Heart left ventricle (tissue), 16 donors: ENCODE data around the gene IRAG1. TPM values are rescaled to one million over a fixed set of nuclear protein-coding genes. Genes with fewer than 3 reads are reported as not detected.

Experiments
- ATAC-seq, 4 donors: fragments of 200-7000 bp; cut with Tn5 transposase; one replicate each; pipeline ENCODE4 v1.9.1; 2020 to 2022; ENCODE audit warnings: moderate library complexity in 4 of 4, mild to moderate bottlenecking in 3 of 4, moderate number of reproducible peaks in 1 of 4
- DNase-seq, 5 donors: peaks; one replicate each; pipeline ENCODE4 v3.0.0-alpha.2; 2020
- H3K27ac ChIP-seq, 12 donors: fragments of 200-600 bp; sonication (generic) in 4 of 12; one replicate each; pipeline versions ENCODE4 v1.5.0 to v1.8.0; 2016 to 2022; ENCODE audit warnings: mild to moderate bottlenecking in 2 of 12
- H3K27me3 ChIP-seq, 9 donors: fragments of 200-600 bp; sonication (generic) in 2 of 9; one replicate each; pipeline versions ENCODE4 v1.5.1 to v1.8.0; 2016 to 2022; ENCODE audit warnings: mild to moderate bottlenecking in 3 of 9
- H3K36me3 ChIP-seq, 9 donors: fragments of 200-600 bp; sonication (generic) in 2 of 9; one replicate each; pipeline versions ENCODE4 v1.5.0 to v1.8.0; 2018 to 2022; ENCODE audit warnings: mild to moderate bottlenecking in 2 of 9
- H3K4me1 ChIP-seq, 12 donors: fragments of 200-600 bp; sonication (generic) in 4 of 12; one replicate each; pipeline versions ENCODE4 v1.5.0 to v1.8.0; 2016 to 2022; ENCODE audit warnings: mild to moderate bottlenecking in 3 of 12
- H3K4me3 ChIP-seq, 12 donors: fragments of 200-600 bp; sonication (generic) in 4 of 12; one replicate each; pipeline versions ENCODE4 v1.5.0 to v1.8.0; 2017 to 2022; ENCODE audit warnings: mild to moderate bottlenecking in 9 of 12, moderate library complexity in 4 of 12
- H3K9me3 ChIP-seq, 12 donors: fragments of 200-600 bp; sonication (generic) in 4 of 12; one replicate each; pipeline versions ENCODE4 v1.5.0 to v1.8.0; 2016 to 2022; ENCODE audit warnings: mild to moderate bottlenecking in 1 of 12
- POLR2A ChIP-seq, 2 donors: fragments of 450-650 bp; IDR thresholded peaks; one replicate each; pipeline ENCODE4 v1.6.1; 2017; ENCODE audit warnings: antibody characterized with exemption in 2 of 2, mild to moderate bottlenecking in 2 of 2, moderate library complexity in 2 of 2
- WGBS, 4 donors: extraction: QIAGEN DNeasy Blood & Tissue Kit in 2 of 4; methylation state at CpG; one replicate each; pipeline versions ENCODE4 v1.1.5 to v1.1.7; 2013 to 2018; 5-methylcytosine and 5-hydroxymethylcytosine counted together
- intact Hi-C, 10 donors: fragments of 100-400 bp; cut with DNase I; formaldehyde crosslinking; loops; one replicate each; pipeline versions ENCODE4 v1.11.1 to v1.14.2; 2022
- long read RNA-seq, 3 donors: library from polyadenylated mRNA; unstranded; transcript quantifications; one replicate each; pipeline ENCODE4 v2.0.0, GENCODE V29; 2020 to 2021
- polyA plus RNA-seq, 2 donors: library from polyadenylated mRNA; stranded (reverse); fragments of 200-250 nt; gene quantifications; one replicate each; pipeline ENCODE4 v1.2.3, GENCODE V29; 2013
- total RNA-seq, 9 donors: library from RNA; depleted of rRNA in 2 of 9; stranded (reverse); fragments of >200 nt in 2 of 9; fragmentation: NEBNext Ultra II Directional in 3 of 9; extraction: Animal tissue kit (Norgen Biotek cat#: 25700) in 3 of 9; gene quantifications; one replicate each; pipeline versions ENCODE4 v1.1.0 to v1.2.4, GENCODE V29; 2016 to 2023
- TF ChIP-seq, protein P1 (sequence below), 12 donors: fragments of 200-600 bp; sonication (generic) in 4 of 12; IDR thresholded peaks; one replicate each; pipeline versions ENCODE4 v1.5.0 to v1.8.0; 2018 to 2022; ENCODE audit warnings: antibody characterized with exemption in 12 of 12, mild to moderate bottlenecking in 5 of 12
- donor health status: ischemic (EF 13 %, LVEDD 7.1; RV severe dilation, severe dysfunction).
- donor health status: healthy with polysubstance abuse.
- donor health status: DM: no; HTN: yes; CAD: no.
- donor health status: DM: no; HTN: no; CAD: no.
- donor health status: ischemic (EF 25% LVEDD 6.9; RV normal size, moderate dysfunction).
- donor health status: ischemic (EF 25% LVEDD 5.7; RV mildly dilated, moderate dysfunction).
- donor health status: healthy.
- donor health status: DM: yes; HTN: yes; CAD: no.
- donor health status: ischemic (EF 35%, LVEDD 5.7; RV mildly dilated, moderate dysfunction).
- donor health status: nonischemic (EF 11% LVEDD 7.7; RV severe dilation, severe dysfunction).
- donor health status: DM: yes; HTN: yes; CAD: no.
- donor health status: PGD.
- donor health status: ischemic (EF 29% LVEDD 5.4; RV normal size, mild dysfunction).
- donor health status: nonischemic (EF 23%, LVEDD 6.1; RV moderate dilation, normal function).

IRAG1 gene, protein sequence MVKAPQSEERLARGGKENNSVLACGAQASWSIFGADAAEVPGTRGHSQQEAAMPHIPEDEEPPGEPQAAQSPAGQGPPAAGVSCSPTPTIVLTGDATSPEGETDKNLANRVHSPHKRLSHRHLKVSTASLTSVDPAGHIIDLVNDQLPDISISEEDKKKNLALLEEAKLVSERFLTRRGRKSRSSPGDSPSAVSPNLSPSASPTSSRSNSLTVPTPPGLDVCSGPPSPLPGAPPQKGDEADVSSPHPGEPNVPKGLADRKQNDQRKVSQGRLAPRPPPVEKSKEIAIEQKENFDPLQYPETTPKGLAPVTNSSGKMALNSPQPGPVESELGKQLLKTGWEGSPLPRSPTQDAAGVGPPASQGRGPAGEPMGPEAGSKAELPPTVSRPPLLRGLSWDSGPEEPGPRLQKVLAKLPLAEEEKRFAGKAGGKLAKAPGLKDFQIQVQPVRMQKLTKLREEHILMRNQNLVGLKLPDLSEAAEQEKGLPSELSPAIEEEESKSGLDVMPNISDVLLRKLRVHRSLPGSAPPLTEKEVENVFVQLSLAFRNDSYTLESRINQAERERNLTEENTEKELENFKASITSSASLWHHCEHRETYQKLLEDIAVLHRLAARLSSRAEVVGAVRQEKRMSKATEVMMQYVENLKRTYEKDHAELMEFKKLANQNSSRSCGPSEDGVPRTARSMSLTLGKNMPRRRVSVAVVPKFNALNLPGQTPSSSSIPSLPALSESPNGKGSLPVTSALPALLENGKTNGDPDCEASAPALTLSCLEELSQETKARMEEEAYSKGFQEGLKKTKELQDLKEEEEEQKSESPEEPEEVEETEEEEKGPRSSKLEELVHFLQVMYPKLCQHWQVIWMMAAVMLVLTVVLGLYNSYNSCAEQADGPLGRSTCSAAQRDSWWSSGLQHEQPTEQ
- total RNA-seq: 10 to 100 TPM in 1 of 9 donors, 1 to 10 TPM in 8; 3.7 to 10.6 (median 6.2) TPM
- 1 to 10 TPM; 3.0 to 3.4 TPM for polyA plus RNA-seq
- long read RNA-seq, donor 1, partial matches to known transcripts: 5 of 8 reads
- long read RNA-seq, donor 1, other reads (novel, unspliced or antisense): 3 of 8 reads
- long read RNA-seq, donor 2, partial matches to known transcripts: 9 of 12 reads
- long read RNA-seq, donor 2, other reads (novel, unspliced or antisense): 3 of 12 reads
- long read RNA-seq, donor 3, partial matches to known transcripts: 1 of 5 reads
- long read RNA-seq, donor 3, other reads (novel, unspliced or antisense): 4 of 5 reads

DNA sequence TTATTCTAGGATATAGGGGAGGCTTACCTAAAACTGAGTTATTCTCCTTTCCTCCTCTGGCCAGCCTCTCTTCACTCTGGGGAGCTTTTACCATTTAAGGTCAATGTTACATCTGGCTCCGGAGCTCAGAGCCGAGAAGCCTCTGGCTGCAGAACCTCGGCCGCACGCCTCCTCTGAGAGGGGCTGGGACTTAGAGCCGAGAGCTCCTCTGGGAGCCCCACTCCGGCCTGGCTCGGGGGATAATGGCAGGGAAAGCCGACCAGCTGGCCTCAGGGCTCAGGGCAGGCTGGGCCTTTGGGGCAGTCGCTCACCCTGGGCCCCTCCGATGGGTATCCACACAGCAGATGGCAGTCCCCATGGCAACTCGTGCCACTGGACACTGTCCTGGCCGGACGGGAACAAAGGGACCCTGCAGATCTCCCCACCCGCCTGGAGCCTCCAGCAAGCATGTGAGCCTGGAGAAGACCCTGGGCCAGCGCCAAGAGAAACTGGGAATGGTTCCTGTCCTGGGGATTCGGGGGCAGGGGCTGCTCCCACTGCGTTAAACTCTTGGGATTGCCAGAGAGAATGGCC lies at the start of gene IRAG1:
TSS of gene IRAG1 (minus strand) at position 247 of the 573 bp plus-strand sequence. CDS start at position 94, 153 bp downstream.
- intact Hi-C loops: no loop called here
- WGBS, 4 donors: 46 to 58% (median 48%) methylated on average over 17 to 18 of the region's 18 CpGs
- ATAC-seq: peak; percentile 41 to 80 (median 75)
- no peak for TF ChIP-seq POLR2A (IDR thresholded peaks at IDR 0.05)
- TF ChIP-seq, protein P1, sequence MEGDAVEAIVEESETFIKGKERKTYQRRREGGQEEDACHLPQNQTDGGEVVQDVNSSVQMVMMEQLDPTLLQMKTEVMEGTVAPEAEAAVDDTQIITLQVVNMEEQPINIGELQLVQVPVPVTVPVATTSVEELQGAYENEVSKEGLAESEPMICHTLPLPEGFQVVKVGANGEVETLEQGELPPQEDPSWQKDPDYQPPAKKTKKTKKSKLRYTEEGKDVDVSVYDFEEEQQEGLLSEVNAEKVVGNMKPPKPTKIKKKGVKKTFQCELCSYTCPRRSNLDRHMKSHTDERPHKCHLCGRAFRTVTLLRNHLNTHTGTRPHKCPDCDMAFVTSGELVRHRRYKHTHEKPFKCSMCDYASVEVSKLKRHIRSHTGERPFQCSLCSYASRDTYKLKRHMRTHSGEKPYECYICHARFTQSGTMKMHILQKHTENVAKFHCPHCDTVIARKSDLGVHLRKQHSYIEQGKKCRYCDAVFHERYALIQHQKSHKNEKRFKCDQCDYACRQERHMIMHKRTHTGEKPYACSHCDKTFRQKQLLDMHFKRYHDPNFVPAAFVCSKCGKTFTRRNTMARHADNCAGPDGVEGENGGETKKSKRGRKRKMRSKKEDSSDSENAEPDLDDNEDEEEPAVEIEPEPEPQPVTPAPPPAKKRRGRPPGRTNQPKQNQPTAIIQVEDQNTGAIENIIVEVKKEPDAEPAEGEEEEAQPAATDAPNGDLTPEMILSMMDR (IDR thresholded peaks at IDR 0.05): no peak
- Histone ChIP-seq H3K27ac (peak within 1 kb of the TSS in 10 of 12 donors; percentile 20 to 89 (median 59)), H3K4me1 (peaks cover 0 to 35% (median 6%) of the 10 kb centered on the region in 12 donors), H3K27me3 (no peaks in the 10 kb centered on the region), H3K36me3 (no peaks in the 10 kb centered on the region), H3K9me3 (no peaks in the 10 kb centered on the region), H3K4me3 (peak within 1 kb of the TSS in 11 of 12 donors; percentile 7 to 59 (median 42))
- peak; percentile 66 to 83 (median 68) for DNase-seq

DNA sequence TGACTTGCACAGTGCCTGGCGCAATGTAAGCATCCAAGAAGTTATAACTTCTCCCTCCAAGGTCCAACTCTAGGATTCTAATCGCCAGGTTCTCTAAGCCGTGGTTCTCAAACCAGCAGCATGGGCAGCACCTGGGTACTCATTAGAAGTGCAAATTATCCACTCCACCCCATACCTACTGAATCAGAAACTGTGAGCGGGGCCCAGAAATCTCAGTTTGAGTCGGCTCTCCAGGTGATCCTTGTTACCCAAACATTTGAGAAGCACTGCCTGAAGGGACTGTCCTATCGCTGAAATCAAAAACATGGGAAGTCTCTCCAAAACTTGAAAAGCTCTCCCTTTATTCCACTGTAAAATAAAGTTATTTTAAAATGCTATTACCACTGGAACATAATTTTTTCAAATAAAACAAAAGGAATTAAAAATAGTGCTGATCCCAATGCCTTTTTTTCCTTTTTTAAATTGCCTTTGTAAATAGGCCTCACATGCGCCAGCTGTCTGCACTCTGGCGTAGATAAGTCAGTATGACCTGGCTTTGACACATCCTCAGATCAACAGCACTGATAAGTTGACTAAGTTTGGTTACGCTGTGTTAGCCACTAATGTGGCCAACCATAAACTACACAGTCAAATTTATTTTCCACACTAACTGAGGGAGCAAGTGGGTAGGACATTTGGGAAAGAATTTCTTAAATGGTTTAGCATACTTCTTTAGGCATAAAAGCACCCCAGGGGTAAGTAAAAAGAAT lies 49.1 kb upstream of the IRAG1 start:
- H3K9me3 ChIP-seq: no peaks in the 10 kb centered on the region
- WGBS, 4 donors: 79 to 85% (median 82%) methylated on average over 9 of the region's 9 CpGs
- ATAC-seq: no peak
- no peaks in the 10 kb centered on the region for H3K36me3 ChIP-seq
- intact Hi-C loops: no loop called here
- peaks cover 0 to 15% (median 0%) of the 10 kb centered on the region in 12 donors for H3K4me1 ChIP-seq
- H3K4me3 ChIP-seq: no peak overlapping the region
- no peaks in the 10 kb centered on the region for H3K27me3 ChIP-seq
- DNase-seq: no peak
- TF ChIP-seq, protein P1 (IDR thresholded peaks at IDR 0.05): no peak
- no peak for TF ChIP-seq POLR2A (IDR thresholded peaks at IDR 0.05)
- no peak overlapping the region for H3K27ac ChIP-seq
